ENCODE results near the gene VN1R5.

DNA sequence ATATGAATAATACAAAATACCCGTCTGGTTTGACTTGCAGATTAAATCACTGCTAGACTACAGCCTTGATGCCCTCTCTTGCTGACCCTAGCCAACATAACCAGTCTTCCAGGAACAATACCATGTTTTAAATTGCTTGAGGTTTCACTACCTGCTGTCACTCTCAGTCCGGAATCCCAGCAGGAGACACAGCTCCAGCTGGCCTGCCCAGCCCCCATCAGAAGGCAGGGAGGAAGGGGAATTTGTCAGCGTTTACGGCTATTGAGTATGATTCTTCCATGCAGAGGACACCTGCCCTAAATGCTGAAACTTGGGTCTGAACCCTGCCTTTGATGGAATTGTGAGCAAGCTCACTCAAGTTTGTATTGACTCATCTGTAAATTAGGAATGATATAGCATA lies 42.8 kb downstream of the VN1R5 start:
- no peak for TF ChIP-seq SP1 (IDR thresholded peaks at IDR 0.05)
- TF ChIP-seq LEF1 (IDR thresholded peaks at IDR 0.05; ENCODE audit: borderline replicate concordance), result no peak
- TF ChIP-seq BHLHE40 (IDR thresholded peaks at IDR 0.05; ENCODE audit: borderline replicate concordance), result no peak
- TF ChIP-seq PKNOX1 (IDR thresholded peaks at IDR 0.05), result no peak
- no peak for TF ChIP-seq FOXK2 (IDR thresholded peaks at IDR 0.05)
- no peak for TF ChIP-seq FOXA1 (IDR thresholded peaks at IDR 0.05)
- no peak for TF ChIP-seq ELF4 (IDR thresholded peaks at IDR 0.05)
- no peak for TF ChIP-seq ARNT (IDR thresholded peaks at IDR 0.05)
- TF ChIP-seq FOXM1 (IDR thresholded peaks at IDR 0.05; ENCODE audit: borderline replicate concordance), result no peak
